AG04450 (cell line): ENCODE data around the gene RBM15B. TPM values are rescaled to one million over a fixed set of nuclear protein-coding genes. Genes with fewer than 3 reads are reported as not detected.

Experiments used
- CTCF ChIA-PET: fragments of 300-600, 350-600 bp; formaldehyde crosslinking; extraction: SDS; loops from one replicate; lab custom pipeline; 2022; ENCODE audit warnings: antibody characterized with exemption, inconsistent platforms; lab: Charles Lee
- POLR2A ChIA-PET: fragments of 350-600 bp; formaldehyde crosslinking; extraction: SDS; loops from one replicate; lab custom pipeline; 2021; ENCODE audit warnings: antibody characterized with exemption, inconsistent platforms; lab: Yijun Ruan, JAX
- DNase-seq: peaks from one replicate; pipeline ENCODE4 v3.0.0-alpha.2; 2011; ENCODE audit warnings: low read depth, low spot score
- H3K27ac ChIP-seq: one replicate; pipeline ENCODE4 v1.5.1; 2012; ENCODE audit warnings: low read depth, low read length, control low read depth
- H3K27me3 ChIP-seq: one replicate; pipeline ENCODE4 v1.6.0; 2012; ENCODE audit warnings: low read length; ENCODE audit not compliant: control insufficient read depth, insufficient read depth
- H3K4me3 ChIP-seq: 2 replicates; pipeline ENCODE4 v1.5.1; 2011; ENCODE audit warnings: mild to moderate bottlenecking, low read depth, low read length, control low read depth
- H3K9me3 ChIP-seq: 2 replicates; pipeline ENCODE4 v1.5.1; 2012; ENCODE audit warnings: low read length; ENCODE audit not compliant: control insufficient read depth, insufficient read depth
- polyA plus RNA-seq: library from polyadenylated mRNA; depleted of rRNA; stranded (reverse); fragments of >200 nt; gene quantifications from 2 replicates; pipeline ENCODE4 v1.2.3, GENCODE V29; 2011
- TF ChIP-seq, protein P1 (sequence below): IDR thresholded peaks from 2 replicates; pipeline ENCODE4 v1.5.1; 2011; ENCODE audit warnings: low read depth, low read length, control low read depth, inconsistent platforms

RBM15B gene
- polyA plus RNA-seq, 1 experiment = 12.5 TPM

DNA sequence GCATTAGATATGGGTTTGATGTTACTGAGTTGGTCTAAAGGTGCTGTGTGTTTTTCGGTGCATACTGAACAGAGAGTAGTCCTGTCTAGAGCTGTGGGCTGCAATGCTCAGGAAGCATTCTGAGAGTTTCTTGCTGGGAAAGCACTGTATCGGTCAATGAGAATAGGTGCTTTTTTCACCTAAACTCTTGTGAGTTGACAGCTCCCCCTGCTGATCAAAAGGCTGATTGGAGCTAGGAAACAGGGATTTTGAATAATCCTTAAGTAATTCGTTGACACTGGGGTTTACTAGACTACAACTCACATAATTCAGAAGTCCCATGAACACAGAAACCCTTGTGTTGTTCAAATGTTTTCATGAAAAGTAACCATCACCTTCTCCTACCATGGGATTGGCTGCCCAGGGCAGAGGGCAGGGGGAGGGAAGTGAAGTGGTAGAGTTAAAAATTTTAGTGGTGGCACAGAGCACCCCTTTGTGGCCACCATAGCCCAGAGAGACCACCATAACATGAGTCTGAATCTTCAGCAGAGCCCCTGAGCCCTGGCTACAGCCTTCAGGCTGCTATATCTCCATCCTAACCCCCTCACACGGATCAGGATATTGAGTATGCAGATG, 19.0 kb upstream of the RBM15B start:
- TF ChIP-seq, protein P1, sequence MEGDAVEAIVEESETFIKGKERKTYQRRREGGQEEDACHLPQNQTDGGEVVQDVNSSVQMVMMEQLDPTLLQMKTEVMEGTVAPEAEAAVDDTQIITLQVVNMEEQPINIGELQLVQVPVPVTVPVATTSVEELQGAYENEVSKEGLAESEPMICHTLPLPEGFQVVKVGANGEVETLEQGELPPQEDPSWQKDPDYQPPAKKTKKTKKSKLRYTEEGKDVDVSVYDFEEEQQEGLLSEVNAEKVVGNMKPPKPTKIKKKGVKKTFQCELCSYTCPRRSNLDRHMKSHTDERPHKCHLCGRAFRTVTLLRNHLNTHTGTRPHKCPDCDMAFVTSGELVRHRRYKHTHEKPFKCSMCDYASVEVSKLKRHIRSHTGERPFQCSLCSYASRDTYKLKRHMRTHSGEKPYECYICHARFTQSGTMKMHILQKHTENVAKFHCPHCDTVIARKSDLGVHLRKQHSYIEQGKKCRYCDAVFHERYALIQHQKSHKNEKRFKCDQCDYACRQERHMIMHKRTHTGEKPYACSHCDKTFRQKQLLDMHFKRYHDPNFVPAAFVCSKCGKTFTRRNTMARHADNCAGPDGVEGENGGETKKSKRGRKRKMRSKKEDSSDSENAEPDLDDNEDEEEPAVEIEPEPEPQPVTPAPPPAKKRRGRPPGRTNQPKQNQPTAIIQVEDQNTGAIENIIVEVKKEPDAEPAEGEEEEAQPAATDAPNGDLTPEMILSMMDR = peak; percentile 83
- H3K4me3 ChIP-seq = no peak overlapping the region
- ChIA-PET CTCF (interaction anchor here (0.6 to 7.0 kb wide), 15 partner anchors 10 to 756 kb away, joined by 3 to 205 read pairs (median 4); partner anchors contain the start of gene MAPKAPK3), POLR2A (no interaction called here)
- H3K27ac ChIP-seq = no peak overlapping the region
- H3K27me3 ChIP-seq = peaks cover 5% of the 10 kb centered on the region
- H3K9me3 ChIP-seq = no peaks in the 10 kb centered on the region
- DNase-seq = peak; percentile 43

DNA sequence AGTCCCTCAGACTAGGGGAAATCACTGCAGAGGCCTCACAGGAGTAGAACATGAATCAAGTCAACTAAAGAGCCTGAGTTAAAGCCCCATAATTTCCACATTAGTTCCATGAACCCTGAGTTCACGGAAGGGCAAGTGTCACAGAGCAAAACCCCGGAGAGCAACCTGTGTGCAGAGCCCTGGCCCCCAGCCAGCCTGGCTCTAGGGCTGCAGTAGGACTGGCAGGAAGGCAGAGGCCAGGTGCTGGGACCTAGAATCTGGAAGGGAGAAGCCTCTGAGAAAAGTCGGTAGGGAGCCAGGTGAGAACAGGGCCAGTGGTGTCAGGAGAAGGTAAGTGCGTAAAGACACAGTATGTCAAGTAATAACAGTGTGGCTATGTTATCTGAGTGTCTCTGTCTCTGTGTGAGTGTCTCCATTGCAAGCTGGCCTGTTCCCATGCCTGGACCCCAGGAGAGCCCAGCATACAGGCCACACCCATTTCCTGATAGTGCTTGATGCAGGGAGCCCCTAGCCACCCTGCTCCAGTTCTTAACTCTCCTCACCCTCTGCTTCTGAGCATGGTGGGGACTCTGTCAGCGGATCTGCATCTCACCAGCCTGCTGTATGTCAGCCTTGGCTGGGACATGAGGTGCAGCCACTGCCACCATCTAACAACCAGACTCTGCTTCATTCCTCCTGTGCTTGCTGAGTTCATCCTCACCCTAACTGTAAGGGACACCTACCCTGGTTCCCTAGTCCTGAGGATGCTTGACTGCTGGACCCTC, 17.2 kb upstream of the RBM15B start:
- TF ChIP-seq, protein P1 = no peak
- no peak for DNase-seq
- ChIA-PET POLR2A (interaction anchor here (0.6 kb wide), 1 partner anchor 569 kb away, joined by 3 read pairs; no protein-coding TSS in a partner anchor), CTCF (interaction anchor here (1.3 to 7.0 kb wide), 2 partner anchors 274 to 402 kb away, joined by 4 to 205 read pairs; no protein-coding TSS in a partner anchor)
- peaks cover 5% of the 10 kb centered on the region for H3K27me3 ChIP-seq
- no peak overlapping the region for H3K4me3 ChIP-seq
- H3K9me3 ChIP-seq = no peaks in the 10 kb centered on the region
- H3K27ac ChIP-seq = no peak overlapping the region

DNA sequence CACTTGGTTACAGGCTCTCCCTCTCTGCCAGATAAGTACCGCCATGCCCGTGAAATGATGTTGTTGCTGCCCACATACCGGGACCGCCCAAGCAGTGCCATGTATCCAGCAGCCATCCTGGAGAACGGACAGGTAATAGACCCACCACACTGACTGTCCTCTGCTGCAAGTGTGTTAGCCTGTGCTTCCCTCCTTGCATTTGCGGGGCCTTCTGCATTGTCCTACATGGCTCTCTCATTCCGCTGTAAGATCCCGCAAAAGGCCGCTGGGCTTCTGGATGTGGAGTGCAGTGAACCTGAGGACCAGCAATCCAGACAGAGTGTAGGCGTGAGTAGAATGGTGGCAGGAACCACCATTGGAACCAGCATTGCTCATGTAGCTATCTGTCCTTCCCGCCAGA, 16.6 kb upstream of the RBM15B start:
- Histone ChIP-seq H3K4me3 (no peak overlapping the region), H3K9me3 (no peaks in the 10 kb centered on the region), H3K27ac (no peak overlapping the region), H3K27me3 (peaks cover 5% of the 10 kb centered on the region)
- TF ChIP-seq, protein P1 = no peak
- ChIA-PET POLR2A (interaction anchor here (0.6 kb wide), 1 partner anchor 568 kb away, joined by 3 read pairs; no protein-coding TSS in a partner anchor), CTCF (interaction anchor here (1.3 to 6.2 kb wide), 2 partner anchors 275 to 403 kb away, joined by 4 to 47 read pairs; no protein-coding TSS in a partner anchor)
- DNase-seq = no peak

DNA sequence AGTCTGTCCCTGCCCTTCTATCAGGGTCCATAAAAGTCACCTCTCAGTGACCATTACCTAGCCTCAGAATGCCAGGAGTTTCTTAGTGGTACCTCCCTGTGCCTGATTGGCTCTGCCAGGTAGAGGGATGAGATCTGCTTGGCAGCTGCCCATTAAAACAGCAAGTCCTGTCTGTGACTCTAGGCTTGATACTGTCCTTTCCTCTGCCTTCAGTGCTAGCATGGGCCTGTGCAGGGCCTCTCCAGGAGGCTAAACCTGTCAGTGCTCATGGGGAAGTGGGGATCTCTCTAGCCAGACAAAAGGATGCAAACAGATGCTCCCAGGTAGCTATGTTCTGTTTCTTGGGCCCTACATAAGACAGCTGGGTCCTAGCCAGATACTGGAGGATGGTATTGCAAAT, 15.9 kb upstream of the RBM15B start:
- TF ChIP-seq, protein P1 = no peak
- no peaks in the 10 kb centered on the region for H3K9me3 ChIP-seq
- CTCF ChIA-PET = interaction anchor here (1.3 to 6.2 kb wide), 2 partner anchors 275 to 403 kb away, joined by 4 to 47 read pairs; no protein-coding TSS in a partner anchor
- no peak for DNase-seq
- POLR2A ChIA-PET = no interaction called here
- no peak overlapping the region for H3K4me3 ChIP-seq
- no peak overlapping the region for H3K27ac ChIP-seq
- peaks cover 5% of the 10 kb centered on the region for H3K27me3 ChIP-seq
